Measurements from ENCODE around the gene TPSD1. TPM values are rescaled to one million over a fixed set of nuclear protein-coding genes. Genes with fewer than 3 reads are reported as not detected.
A peak's percentile ranks its signal among the peaks of the same experiment; 100 is the strongest.

Gene TPSD1
- total and polyA plus RNA-seq, 9 of the 15 experiments (the other 6 are each of a cell fraction or from before 2014, with no cell fraction given) = not detected

DNA sequence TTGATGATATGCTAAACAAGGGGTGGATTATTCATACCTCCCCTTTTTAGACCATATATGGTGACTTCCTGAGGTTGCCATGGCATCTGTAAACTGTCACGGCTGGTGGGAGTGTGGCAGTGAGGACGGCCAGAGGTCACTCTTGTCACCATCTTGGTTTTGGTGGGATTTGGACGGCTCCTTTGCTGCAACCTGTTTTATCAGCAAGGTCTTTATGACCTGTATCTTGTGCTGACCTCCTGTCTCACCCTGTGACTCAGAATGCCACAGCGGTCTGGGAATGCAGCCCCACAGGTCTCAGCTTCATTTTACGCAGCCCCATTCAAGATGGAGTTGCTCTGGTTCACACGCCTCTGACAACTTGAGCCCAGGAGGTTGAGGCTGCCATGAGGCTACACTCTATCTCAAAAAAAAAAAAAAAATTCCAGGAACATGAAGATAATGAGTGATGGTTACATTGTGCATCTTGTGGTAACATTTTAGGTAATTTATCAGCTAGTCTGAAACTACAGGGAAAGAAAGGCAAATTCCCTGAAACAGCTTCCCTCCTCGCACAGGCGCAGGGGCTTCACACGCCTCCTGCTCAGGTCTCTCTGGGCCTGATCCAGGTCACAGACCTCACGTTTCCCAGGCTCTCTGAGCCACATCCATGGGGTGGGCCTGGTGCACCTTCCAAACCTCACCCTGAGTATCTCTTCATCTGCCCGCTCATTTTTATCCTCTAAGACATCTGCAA is 38.2 kb downstream of the TPSD1 start (continued):
- TF ChIP-seq ZNF57 (CRISPR knock-in tag; IDR thresholded peaks at IDR 0.05) (peak; percentile 93), ELF2 (CRISPR knock-in tag; IDR thresholded peaks at IDR 0.05) (peak; percentile 90), ZNF121 (CRISPR knock-in tag; conservative IDR thresholded peaks at IDR 0.05) (no peak), DACH1 (IDR thresholded peaks at IDR 0.05; ENCODE audit: partially characterized antibody) (no peak), ZNF146 (CRISPR knock-in tag; IDR thresholded peaks at IDR 0.05; ENCODE audit: unreplicated experiment) (no peak), ZNF165 (CRISPR knock-in tag; IDR thresholded peaks at IDR 0.05; ENCODE audit: borderline replicate concordance) (peak; percentile 98), ZKSCAN3 (CRISPR knock-in tag; IDR thresholded peaks at IDR 0.05) (peak; percentile 74), YY1 (IDR thresholded peaks at IDR 0.05; ENCODE audit: borderline replicate concordance in 1 of 3, control insufficient read depth in 1 of 3, extremely low read depth in 1 of 3, insufficient read depth in 3 of 3, insufficient read length in 1 of 3, insufficient replicate concordance in 2 of 3, low read depth in 1 of 3, low read length in 2 of 3) (no peak), ZNF174 (CRISPR knock-in tag; IDR thresholded peaks at IDR 0.05) (peak; percentile 93), IFI16 (CRISPR knock-in tag; IDR thresholded peaks at IDR 0.05) (peak; percentile 96), SMARCB1 (IDR thresholded peaks at IDR 0.05; ENCODE audit: insufficient read length, low read depth) (no peak), ZNF408 (CRISPR knock-in tag; IDR thresholded peaks at IDR 0.05; ENCODE audit: low read depth) (no peak), SREBF1 (IDR thresholded peaks at IDR 0.05; ENCODE audit: borderline replicate concordance, low read depth, low read length) (no peak), ZNF507 (tag; conservative IDR thresholded peaks at IDR 0.05) (peak; percentile 15), MAFK (IDR thresholded peaks at IDR 0.05; ENCODE audit: low read length) (no peak), CEBPB (tag; IDR thresholded peaks at IDR 0.05) (peak; percentile 65), ILF3 (IDR thresholded peaks at IDR 0.05; ENCODE audit: borderline replicate concordance) (no peak), ZNF316 (IDR thresholded peaks at IDR 0.05) (no peak), ILK (tag; IDR thresholded peaks at IDR 0.05; ENCODE audit: borderline replicate concordance, low read depth) (peak; percentile 93), NR3C1 (CRISPR knock-in tag; IDR thresholded peaks at IDR 0.05) (no peak), ZNF263 (CRISPR knock-in tag; IDR thresholded peaks at IDR 0.05; ENCODE audit: borderline replicate concordance) (no peak), MAFF (IDR thresholded peaks at IDR 0.05; ENCODE audit: low read length) (no peak), XRCC5 (IDR thresholded peaks at IDR 0.05; ENCODE audit: low read depth, low read length) (no peak)
- TF ChIP-seq, protein P1, sequence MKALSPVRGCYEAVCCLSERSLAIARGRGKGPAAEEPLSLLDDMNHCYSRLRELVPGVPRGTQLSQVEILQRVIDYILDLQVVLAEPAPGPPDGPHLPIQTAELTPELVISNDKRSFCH (CRISPR knock-in tag; IDR thresholded peaks at IDR 0.05) = peak; percentile 96
- TF ChIP-seq, protein P1 (tag; IDR thresholded peaks at IDR 0.05) = peak; percentile 100
- TF ChIP-seq, protein P2, sequence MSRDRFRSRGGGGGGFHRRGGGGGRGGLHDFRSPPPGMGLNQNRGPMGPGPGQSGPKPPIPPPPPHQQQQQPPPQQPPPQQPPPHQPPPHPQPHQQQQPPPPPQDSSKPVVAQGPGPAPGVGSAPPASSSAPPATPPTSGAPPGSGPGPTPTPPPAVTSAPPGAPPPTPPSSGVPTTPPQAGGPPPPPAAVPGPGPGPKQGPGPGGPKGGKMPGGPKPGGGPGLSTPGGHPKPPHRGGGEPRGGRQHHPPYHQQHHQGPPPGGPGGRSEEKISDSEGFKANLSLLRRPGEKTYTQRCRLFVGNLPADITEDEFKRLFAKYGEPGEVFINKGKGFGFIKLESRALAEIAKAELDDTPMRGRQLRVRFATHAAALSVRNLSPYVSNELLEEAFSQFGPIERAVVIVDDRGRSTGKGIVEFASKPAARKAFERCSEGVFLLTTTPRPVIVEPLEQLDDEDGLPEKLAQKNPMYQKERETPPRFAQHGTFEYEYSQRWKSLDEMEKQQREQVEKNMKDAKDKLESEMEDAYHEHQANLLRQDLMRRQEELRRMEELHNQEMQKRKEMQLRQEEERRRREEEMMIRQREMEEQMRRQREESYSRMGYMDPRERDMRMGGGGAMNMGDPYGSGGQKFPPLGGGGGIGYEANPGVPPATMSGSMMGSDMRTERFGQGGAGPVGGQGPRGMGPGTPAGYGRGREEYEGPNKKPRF (IDR thresholded peaks at IDR 0.05; ENCODE audit: low read depth, low read length) = no peak
